ENCODE measurements around the gene SYNPO2. TPM values are rescaled to one million over a fixed set of nuclear protein-coding genes. Genes with fewer than 3 reads are reported as not detected.
"Not testable (repeated sequence)": the region's sequence is repeated elsewhere in the genome, so short reads cannot be mapped to it uniquely, and the experiment has no call there.

The SYNPO2 gene
- total RNA-seq, 1 donor = 34.0 TPM

GRCh38 chr4:119057417-119057816, 168.8 kb downstream of the SYNPO2 start:
- Histone ChIP-seq H4K20me1 (ENCODE audit: insufficient read depth, low read length) (no peaks in the 10 kb centered on the region), H2AFZ (ENCODE audit: low read length) (no peak overlapping the region), H3K36me3 (ENCODE audit: insufficient read depth, low read length) (no peaks in the 10 kb centered on the region), H3K4me2 (ENCODE audit: insufficient read depth, low read length) (no peak overlapping the region), H3K79me2 (ENCODE audit: insufficient read depth, low read length) (no peaks in the 10 kb centered on the region), H3K4me1 (ENCODE audit: insufficient read depth, low read length) (no peaks in the 10 kb centered on the region), H3K27me3 (ENCODE audit: insufficient read depth, low read length) (no peaks in the 10 kb centered on the region), H3K27ac (ENCODE audit: low read depth, low read length) (no peak overlapping the region), H3K9me3 (ENCODE audit: low read depth, low read length) (no peaks in the 10 kb centered on the region), H3K4me3 (ENCODE audit: insufficient read depth, low read length) (no peak overlapping the region)
- DNase-seq (ENCODE audit: insufficient read length, low spot score, missing footprints) = peak; percentile 30
- no peak for TF ChIP-seq CTCF (IDR thresholded peaks at IDR 0.05; ENCODE audit: extremely low read depth, low read depth, low read length)

- no peak for DNase-seq (ENCODE audit: insufficient read length, low spot score, missing footprints)
- Histone ChIP-seq H2AFZ (ENCODE audit: low read length) (no peak overlapping the region), H3K36me3 (ENCODE audit: insufficient read depth, low read length) (no peaks in the 10 kb centered on the region), H3K4me3 (ENCODE audit: insufficient read depth, low read length) (no peak overlapping the region), H3K79me2 (ENCODE audit: insufficient read depth, low read length) (no peaks in the 10 kb centered on the region), H3K4me1 (ENCODE audit: insufficient read depth, low read length) (no peaks in the 10 kb centered on the region), H3K27ac (ENCODE audit: low read depth, low read length) (no peak overlapping the region), H3K27me3 (ENCODE audit: insufficient read depth, low read length) (no peaks in the 10 kb centered on the region), H3K4me2 (ENCODE audit: insufficient read depth, low read length) (no peak overlapping the region), H4K20me1 (ENCODE audit: insufficient read depth, low read length) (no peaks in the 10 kb centered on the region), H3K9me3 (ENCODE audit: low read depth, low read length) (no peaks in the 10 kb centered on the region)
- TF ChIP-seq CTCF (IDR thresholded peaks at IDR 0.05; ENCODE audit: extremely low read depth, low read depth, low read length) = no peak
These were observed 170.6 kb downstream of the SYNPO2 start for GRCh38 chr4:119059221-119059620.

- H3K27me3 ChIP-seq (ENCODE audit: insufficient read depth, low read length); H3K79me2 ChIP-seq (ENCODE audit: insufficient read depth, low read length); H2AFZ ChIP-seq (ENCODE audit: low read length); H3K36me3 ChIP-seq (ENCODE audit: insufficient read depth, low read length); H3K4me1 ChIP-seq (ENCODE audit: insufficient read depth, low read length); H3K9me3 ChIP-seq (ENCODE audit: low read depth, low read length); DNase-seq (ENCODE audit: insufficient read length, low spot score, missing footprints); H3K4me2 ChIP-seq (ENCODE audit: insufficient read depth, low read length); H3K27ac ChIP-seq (ENCODE audit: low read depth, low read length); H3K4me3 ChIP-seq (ENCODE audit: insufficient read depth, low read length); H4K20me1 ChIP-seq (ENCODE audit: insufficient read depth, low read length): not testable (repeated sequence)
These were observed 178.5 kb downstream of the SYNPO2 start for GRCh38 chr4:119067125-119067524.

- not testable (repeated sequence) for DNase-seq (ENCODE audit: insufficient read length, low spot score, missing footprints); H4K20me1 ChIP-seq (ENCODE audit: insufficient read depth, low read length); H3K36me3 ChIP-seq (ENCODE audit: insufficient read depth, low read length); H3K9me3 ChIP-seq (ENCODE audit: low read depth, low read length); H3K4me1 ChIP-seq (ENCODE audit: insufficient read depth, low read length); H3K27ac ChIP-seq (ENCODE audit: low read depth, low read length); H3K27me3 ChIP-seq (ENCODE audit: insufficient read depth, low read length); H3K79me2 ChIP-seq (ENCODE audit: insufficient read depth, low read length); H3K4me3 ChIP-seq (ENCODE audit: insufficient read depth, low read length); H2AFZ ChIP-seq (ENCODE audit: low read length)
- peak overlapping the region; percentile 14 for H3K4me2 ChIP-seq (ENCODE audit: insufficient read depth, low read length)
These were observed 179.2 kb downstream of the SYNPO2 start for GRCh38 chr4:119067670-119068360.

GRCh38 chr4:119068529-119068962, 179.9 kb downstream of the SYNPO2 start:
- DNase-seq (ENCODE audit: insufficient read length, low spot score, missing footprints) = peak; percentile 49
- Histone ChIP-seq H3K4me2 (ENCODE audit: insufficient read depth, low read length) (peak overlapping the region; percentile 14), H4K20me1 (ENCODE audit: insufficient read depth, low read length) (no peaks in the 10 kb centered on the region), H3K4me1 (ENCODE audit: insufficient read depth, low read length) (peaks cover 9% of the 10 kb centered on the region), H3K9me3 (ENCODE audit: low read depth, low read length) (no peaks in the 10 kb centered on the region), H3K36me3 (ENCODE audit: insufficient read depth, low read length) (no peaks in the 10 kb centered on the region), H2AFZ (ENCODE audit: low read length) (peak overlapping the region; percentile 70), H3K79me2 (ENCODE audit: insufficient read depth, low read length) (no peaks in the 10 kb centered on the region), H3K27ac (ENCODE audit: low read depth, low read length) (no peak overlapping the region), H3K4me3 (ENCODE audit: insufficient read depth, low read length) (no peak overlapping the region), H3K27me3 (ENCODE audit: insufficient read depth, low read length) (no peaks in the 10 kb centered on the region)
- TF ChIP-seq CTCF (IDR thresholded peaks at IDR 0.05; ENCODE audit: extremely low read depth, low read depth, low read length) = no peak
